Kidney tubule cell (primary cell): Measurements from ENCODE around the gene SRSF6.
"Not testable (repeated sequence)": the region's sequence is repeated elsewhere in the genome, so short reads cannot be mapped to it uniquely, and the experiment has no call there.

ENCODE experiments used
- DNase-seq: peaks from one replicate; pipeline ENCODE4 v3.0.0-alpha.2; 2018; ENCODE audit warnings: low spot score

Gene SRSF6

DNA sequence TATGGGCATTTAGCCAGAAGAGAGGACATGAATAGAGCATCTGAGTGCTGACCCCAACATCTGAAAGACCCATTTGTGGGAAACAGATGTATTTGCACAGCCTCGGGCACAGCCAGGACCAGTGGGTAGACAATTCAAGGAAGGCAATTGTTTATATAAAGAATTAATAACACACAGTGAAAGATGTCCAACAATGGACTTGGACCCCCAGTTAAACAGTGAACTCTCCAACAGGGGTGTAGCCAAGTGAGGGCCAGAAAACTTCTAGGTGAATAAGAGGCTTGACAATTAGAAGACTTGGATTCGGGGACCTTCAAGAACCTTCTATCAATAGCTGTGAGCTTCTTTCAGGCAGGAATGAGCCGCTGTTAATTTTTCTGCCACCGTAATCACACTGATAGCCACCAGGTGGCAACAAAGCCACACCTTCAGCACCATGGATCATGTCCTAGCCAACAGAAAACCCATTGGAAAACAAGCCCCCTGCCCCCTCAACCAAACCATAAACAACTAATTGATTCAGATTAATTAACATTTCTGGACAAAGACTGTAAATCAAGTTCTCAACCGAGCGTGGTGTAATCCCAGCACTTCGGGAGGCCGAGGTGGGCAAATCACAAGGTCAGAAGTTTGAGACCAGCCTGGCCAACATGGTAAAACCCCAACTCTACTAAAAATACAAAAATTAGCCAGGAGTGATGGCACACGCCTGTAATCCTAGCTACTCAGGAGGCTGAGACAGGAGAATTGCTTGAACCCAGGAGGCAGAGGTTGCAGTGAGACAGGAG, 8.8 kb upstream of the SRSF6 start:
- peak; percentile 47 for DNase-seq

DNA sequence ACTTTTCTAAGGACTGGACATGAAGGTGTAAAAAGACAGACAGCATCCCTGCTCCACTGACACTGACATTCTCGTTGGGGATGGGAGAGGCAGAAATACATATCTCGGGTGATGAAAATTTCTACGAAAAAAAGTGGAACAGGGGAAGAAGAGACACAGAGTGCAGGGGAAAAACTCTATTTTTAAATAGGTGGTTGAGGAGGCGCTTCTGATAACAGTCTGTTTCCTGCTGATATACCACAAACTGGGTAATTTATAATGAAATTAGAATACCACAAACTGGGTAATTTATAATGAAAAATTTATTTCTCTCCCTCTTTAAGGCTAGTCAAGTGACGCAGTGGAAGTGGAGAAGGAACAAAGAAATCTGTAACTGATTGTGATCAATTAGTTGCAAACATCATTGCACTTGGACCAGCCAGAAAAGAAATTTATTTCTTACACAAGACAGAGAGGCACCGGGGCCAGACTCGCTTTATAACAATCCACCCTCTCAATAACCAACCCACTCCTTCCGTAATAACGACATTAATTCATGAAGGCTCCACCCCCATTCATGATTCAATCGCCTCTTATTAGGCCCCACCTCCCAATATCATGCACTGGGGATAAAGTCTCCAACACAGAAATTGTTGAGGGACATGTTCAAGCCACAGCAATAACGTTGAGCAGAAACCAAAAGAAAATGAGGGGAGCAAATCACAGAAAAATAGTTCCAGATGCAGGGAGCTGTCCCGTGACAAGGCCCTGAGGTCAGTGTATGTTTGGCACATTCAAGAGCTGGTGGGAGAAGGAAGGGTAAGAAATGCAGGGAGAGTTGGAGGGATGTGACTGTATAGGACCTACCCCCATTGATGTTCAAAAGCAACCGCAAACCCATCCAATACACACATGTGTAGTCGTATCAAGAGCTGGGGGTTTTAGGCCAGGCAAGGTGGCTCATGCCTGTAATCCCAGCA, 6.6 kb upstream of the SRSF6 start:
- no peak for DNase-seq

DNA sequence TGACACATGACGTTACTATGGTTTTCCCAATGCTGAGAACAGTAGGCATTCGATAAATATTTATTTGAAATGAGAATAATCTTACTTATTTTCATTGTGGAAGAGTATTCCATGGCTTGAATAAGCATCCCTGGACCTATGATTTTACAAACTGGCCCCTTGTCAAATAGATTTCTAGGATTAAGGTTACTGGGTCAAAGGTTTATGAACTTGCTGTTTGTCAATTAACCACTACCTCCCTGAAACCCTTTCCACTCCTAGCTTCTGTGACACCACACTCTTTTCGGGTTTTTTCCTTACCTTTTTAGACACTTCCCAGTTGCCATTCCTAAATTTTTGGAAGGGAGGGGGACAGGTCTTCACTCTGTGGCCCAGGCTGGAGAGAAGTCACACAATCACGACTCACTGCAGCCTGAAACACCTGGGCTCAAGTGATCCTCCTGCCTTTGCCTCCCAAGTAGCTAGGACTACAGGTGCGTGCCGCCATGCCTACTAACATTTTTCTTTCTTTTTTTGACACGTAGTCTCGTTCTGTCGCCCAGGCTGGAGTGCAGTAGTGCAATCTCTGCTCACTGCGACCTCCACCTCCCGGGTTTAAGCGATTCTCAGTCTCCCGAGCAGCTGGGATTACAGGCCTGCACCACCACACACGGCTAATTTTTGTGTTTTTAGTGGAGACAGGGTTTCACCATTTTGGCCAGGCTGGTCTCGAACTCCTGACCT, 5.1 kb upstream of the SRSF6 start:
- DNase-seq, result no peak

DNA sequence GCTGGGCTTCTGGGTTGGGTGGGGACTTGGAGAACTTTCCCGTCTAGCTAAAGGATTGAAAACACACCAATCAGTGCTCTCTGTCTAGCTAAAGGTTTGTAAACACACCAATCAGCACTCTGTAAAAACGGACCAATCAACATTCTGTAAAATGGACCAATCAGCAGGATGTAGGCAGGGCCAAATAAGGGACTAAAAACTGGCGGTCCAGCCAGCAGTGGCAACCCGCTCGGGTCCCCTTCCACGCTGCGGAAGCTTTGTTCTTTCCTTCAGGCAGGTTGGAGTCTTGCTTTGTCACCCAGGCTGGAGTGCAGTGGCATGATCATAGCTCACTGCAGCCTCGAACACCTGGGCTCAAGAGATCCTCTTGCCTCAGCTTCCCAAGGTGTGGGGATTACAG, 1.4 kb upstream of the SRSF6 start:
- DNase-seq, result not testable (repeated sequence)

DNA sequence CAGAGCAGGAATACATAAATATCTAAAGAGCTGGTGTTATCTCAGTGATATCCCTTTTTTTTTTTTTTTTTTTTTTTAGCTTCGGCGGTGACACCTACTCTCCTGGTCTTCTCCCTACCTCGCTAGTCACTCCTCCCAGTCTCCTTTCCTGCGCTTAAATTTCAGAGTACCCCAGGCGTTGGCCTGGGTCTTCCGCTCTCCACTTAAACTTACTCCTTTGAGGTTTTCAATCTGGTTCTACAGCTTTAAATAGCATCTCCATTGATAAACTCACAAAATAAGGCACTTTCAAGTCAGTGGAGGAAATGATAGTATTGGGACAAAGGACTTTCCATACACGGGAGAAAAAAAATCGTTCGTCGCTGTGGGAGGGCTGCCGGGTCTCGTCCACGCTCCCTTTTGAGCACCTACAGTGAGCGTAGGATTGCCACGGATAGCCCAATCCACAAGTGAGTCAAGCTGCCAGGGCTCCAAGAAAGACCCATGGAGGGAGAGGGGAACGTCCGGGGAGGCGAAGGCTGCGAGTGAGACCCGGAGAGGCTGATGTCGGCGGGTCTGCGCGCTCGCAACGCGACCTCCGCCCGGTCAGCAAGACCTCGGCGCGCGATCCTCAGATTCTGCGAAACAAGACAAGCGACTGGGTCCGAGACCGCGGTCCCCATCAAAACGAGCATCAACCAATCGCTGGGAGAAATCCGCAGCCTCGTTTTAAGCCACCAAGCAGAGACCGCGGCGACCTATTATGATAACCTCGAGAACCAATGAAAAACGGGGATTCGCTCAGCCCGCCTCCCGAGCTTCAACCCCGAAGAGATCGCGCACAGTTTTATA, 672 bp upstream of the SRSF6 start:
- peak; percentile 93 for DNase-seq

DNA sequence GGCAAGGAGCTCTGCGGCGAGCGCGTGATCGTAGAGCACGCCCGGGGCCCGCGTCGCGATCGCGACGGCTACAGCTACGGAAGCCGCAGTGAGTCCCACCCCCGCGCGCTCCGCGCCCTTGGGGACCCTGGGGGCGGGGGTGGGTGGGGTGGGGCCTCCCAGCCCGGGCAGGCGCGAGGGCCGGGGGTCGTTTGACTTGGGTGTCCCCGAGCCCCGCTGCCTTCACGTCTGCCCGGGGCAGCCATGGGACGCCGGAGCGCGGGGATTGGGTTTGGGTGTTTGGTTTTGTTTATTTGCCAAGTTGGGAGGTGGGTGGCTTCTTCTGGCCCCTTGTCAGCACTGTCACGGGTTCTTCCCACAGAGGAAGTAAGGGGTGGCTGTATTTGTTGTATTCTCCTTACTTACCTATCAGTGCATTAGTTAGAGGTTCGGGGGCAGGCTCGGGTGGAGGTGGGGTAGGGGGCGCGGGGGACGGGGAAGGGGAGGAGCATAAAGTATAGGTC, 777 bp downstream of the SRSF6 start:
- DNase-seq, result peak; percentile 15

DNA sequence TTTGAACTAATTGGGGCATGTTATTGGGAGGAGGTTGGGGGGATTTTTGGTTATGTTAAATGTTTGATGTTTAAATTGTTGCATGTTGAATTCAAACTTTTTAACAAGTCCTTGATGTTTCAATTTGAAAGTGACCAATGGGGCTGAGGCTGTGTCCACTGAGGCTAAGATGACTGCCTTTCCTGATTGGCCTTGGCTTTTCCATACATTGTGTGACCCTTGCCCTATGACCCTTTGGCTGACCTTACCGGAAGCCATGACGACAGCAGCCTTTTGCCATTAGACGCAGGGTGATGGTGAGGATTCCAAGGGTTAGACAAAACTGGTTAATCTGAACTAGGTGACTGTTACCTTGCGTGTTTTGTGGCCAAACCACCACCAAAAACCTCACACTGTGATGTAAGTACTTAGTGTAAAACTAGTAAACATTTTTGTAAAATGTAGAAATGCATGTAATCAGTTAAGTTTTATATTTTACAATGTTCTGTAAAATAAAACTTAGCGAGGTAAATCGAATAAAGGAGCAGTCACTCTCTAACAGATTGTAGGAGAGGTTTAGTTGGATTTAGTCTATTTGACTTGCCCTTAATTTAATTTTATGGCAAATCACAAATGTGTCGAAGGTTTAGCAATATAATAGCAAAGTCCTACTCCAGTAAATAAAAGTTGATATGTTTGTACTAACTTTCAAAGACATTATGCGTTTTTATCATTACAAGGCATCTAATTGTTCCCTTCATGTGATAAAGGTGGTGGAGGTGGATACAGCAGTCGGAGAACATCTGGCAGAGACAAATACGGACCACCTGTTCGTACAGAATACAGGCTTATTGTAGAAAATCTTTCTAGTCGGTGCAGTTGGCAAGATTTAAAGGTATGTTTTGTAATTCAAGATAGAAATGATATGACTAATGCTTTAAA, 1.6 kb downstream of the SRSF6 start:
- DNase-seq, result no peak

DNA sequence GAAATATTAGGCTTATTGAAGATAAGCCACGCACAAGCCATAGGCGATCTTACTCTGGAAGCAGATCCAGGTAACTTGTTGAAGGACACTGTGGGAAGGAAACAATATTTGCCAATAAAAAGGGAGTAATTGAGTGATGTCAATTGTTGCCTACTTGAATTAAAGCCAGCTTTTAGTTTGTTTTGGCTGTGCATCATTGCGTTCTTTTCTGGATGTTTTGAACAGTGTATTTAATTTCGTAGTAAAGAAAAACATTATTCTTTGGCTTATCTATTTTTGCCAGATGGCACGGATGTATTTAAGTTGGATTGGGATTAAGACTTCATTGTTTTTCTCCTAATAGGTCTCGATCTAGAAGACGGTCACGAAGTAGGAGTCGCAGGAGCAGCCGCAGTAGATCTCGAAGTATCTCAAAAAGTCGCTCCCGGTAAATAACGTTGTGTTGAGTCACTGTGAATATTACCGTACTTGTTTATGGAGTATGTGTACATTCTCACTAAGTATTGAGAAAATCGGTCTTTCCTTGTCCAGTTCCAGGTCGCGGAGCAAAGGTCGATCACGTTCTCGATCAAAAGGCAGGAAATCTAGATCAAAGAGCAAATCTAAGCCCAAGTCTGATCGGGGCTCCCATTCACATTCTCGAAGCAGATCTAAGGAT, 2.6 kb downstream of the SRSF6 start:
- DNase-seq, result no peak

DNA sequence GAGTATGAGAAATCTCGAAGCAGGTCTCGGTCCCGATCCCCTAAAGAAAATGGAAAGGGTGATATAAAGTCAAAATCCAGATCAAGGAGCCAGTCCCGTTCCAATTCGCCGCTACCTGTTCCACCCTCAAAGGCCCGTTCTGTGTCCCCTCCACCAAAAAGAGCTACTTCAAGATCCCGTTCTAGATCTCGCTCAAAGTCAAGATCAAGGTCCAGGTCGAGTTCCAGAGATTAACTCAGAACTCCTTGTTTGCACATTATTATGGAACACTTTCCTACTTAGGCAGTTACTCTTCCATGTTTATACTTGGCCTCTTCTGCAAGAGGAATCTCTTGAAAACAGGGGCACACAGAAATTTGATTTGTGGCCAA, 3.1 kb downstream of the SRSF6 start:
- no peak for DNase-seq

DNA sequence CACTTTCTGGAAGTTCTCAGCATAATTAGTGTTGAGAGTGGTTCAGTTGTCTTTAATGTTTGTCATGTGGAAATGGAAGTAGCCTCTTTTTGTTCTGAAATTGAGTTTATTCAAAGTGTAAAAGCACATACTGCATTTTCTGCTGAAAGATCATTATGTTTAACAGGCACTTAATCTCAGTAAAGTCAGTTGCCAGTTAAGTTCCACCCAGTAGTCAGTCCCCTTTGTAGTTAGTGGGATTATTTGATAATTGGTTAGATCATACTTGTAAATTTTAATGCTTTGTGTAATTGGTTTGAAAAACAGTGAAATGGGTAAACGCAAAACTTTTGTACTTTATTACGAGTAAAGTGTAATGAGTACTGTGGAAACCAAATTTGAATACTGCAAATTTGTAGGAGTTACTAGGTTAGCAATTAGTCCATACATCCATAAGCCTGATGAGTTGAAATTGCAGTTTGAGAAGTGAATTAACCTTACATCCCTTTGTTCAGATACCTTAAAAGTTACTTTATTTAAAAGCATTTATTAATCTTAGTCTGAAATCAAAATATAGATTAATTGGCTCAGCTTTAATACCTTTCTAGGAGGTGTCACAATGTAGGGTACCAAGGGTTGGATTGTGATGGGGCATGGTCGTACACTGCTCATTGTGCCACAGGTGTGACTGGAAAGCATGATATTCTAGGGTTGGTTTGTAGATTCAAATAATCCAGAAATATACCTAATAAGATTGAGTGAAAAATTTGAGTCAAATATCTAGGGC, 4.4 kb downstream of the SRSF6 start:
- no peak for DNase-seq

DNA sequence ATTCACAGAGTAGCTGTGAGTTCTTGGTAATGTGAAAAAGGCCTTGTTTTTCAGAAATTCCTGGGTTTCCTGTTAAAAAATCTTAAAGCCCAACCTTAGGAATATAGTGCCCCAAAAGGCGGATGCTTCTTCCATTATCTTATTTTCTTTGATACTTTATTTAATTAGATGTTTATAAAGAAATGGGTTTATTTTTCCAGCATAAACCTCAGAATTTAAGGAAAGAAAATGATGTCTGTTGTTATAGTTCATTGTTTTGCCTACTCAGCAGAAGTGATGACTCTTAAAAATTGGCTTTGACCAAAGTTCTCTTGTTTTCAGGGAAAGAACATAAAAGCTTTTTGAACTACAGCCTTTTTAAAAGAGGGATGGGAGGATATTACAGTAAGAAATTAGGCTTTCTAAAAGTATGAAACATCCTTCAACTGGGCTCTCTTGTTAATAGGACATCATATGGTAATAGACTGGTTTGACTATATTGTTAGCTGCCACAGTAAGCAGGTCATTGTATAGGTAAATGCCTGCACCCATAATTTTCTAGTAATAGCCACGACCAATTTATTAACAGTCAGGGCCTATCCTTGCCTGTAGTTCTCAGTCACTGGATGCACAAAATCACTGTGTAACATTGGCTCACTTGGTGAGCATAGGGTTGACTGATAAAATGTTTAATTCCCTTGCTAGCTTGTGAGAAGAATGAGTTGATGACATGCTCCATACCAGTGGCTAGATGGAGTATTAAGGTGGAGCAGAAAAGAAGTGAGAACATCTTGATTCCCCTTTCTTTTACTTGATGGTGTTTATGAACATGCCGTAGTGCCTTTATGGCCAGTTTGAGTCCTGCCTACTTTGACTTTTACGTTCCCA, 5.2 kb downstream of the SRSF6 start:
- DNase-seq, result no peak

DNA sequence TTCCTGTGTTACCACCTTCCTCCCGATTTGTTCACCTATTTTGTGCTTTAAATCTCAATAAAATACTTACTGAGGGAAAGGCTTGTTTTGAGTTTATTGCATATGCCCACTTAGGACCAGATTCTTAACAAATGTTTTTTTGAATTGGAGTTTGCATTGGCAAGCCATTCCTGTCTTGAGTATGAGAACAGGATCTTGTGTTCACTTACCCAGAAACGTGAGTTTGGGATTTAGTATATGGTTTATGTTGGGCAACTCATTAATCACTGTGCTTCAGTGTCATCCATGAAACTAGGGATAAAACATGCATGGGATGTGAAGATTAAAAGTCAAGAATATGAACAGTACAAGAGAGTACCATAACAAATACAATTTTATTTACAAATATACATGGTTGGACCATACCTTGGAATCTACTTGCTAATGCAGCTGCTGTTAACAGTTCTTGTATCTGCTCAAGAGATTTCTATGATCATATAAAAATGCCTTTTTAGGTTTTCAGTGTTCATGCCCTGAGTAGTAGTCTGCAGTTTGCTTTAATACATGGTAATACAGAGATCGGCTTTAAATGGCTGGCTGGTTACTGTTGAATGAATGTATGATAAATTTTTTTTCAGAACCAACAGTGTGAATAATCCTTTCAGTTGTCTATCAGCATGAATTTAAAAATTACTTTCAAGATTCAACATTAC, 6.0 kb downstream of the SRSF6 start:
- DNase-seq, result no peak

DNA sequence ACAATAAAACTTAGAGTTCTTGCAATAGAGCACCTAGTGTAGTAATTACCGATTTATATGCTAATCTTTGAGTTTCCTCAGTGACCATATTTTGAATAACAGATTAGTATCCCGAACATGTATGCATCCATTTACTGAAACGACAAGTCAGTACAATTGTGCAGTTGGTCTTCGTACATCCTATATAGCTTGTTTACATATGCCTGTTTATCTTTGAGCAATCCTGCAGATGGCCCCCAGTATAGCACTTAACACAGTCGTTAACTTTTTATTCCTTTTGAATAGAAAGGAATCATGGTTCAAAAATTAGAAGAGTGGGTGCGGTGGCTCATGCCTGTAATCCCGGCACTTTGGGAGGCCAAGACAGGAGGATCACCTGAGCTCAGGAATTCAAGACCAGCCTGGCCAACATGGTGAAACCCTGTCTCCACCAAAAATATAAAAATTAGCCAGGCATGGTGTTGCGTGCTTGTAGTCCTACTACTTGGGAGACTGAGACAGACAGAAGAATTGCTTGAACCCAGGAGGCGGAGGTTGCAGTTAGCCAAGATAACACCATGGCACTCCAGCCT, 6.6 kb downstream of the SRSF6 start:
- no peak for DNase-seq

DNA sequence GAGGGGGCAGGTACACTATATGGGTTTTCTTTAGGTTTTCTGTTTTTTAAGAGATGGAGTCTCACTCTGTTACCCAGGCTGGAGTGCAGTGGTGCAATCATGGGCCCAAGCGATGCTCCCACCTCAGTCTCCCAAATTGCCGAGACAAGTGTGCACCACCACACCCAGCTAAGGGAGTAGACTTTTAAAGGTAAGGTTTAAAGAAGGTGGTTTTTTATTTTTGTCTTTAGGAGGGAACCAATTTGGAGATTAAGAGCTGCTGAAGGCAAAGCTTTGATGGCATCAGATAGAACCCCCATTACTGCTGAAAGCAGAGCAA, 7.9 kb downstream of the SRSF6 start:
- DNase-seq, result no peak

DNA sequence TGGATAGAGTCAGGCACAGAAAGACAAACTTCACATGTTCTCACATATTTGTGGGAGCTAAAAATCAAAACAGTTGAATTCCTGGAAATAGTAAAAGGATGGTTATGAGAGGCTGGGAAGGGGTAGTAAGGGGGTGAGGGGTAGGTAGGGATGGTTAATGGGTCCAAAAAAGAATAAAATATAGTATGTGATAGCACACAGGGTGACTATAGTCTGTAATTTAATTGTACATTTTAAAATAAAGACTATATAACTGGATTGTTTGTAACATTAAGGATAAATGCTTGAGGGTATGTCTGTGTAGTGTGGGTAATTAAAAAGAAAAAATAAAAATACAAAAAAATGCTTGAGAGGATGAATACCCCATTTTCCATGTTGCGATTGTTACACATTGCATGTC, 9.9 kb downstream of the SRSF6 start:
- DNase-seq, result no peak

DNA sequence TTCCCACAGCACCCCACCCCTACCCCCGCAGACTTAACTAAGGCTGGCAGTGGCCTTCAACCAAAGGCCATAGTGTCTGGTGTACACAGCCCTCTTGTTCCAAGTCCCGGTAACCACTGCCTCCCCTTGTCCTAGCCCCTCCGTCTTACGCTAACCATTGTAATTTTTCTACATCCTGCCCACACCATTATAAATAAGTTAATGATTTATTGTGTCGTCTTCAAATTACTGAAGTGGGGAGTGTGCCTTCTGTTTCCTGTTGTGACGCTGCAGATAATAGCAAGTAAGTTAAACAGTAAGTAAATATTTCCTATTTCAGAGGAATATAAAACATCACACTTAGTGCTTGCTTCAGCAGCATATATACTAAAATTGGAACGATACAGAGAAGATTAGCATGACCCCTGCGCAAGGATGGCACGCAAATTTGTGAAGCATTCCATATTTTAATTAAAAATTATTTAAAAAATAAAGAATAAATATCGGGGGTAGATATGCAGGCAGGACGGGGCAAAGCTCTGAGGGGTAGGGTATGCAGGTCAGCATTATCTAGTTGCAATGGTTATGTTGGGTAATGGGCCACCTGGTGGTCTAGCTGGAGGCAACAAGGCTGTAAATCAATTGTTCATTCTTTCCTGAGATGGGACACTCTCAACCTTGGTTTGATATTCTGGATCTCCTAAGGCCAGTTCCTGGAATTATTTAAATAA, 15.1 kb downstream of the SRSF6 start:
- peak; percentile 14 for DNase-seq

DNA sequence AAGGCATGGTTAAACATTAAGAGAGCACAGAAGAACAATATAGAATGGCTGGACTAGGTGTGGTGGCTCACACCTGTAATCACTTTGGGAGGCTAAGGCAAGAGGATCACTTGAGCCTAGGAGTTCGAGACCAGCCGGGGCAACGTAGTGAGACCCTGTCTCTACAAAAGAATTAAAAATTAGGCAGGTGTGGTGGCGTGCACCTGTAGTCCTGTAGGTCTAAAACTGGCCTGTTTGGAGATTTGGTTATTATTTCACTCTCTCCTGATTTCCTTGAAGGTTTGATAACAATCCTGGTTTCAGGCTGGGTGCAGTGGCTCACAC, 15.6 kb downstream of the SRSF6 start:
- no peak for DNase-seq
